A673 (cell line): Measurements from ENCODE around the gene OR6B1.

ENCODE experiments used
- EZH2 ChIP-seq: fragments of 200-600 bp; sonication (generic); IDR thresholded peaks from 2 replicates; pipeline ENCODE4 v1.6.1; 2017; ENCODE audit warnings: borderline replicate concordance, low read depth, mild to moderate bottlenecking, mixed read lengths, antibody characterized with exemption, low read length; ENCODE audit not compliant: poor library complexity, severe bottlenecking
- TF ChIP-seq, protein P1 (sequence below): fragments of 300-800, 200-600 bp; sonication (generic); conservative IDR thresholded peaks from 2 replicates; pipeline ENCODE4 v1.5.1; 2017; ENCODE audit warnings: low read depth, mild to moderate bottlenecking, antibody characterized with exemption, low read length, moderate library complexity, mixed read lengths

DNA sequence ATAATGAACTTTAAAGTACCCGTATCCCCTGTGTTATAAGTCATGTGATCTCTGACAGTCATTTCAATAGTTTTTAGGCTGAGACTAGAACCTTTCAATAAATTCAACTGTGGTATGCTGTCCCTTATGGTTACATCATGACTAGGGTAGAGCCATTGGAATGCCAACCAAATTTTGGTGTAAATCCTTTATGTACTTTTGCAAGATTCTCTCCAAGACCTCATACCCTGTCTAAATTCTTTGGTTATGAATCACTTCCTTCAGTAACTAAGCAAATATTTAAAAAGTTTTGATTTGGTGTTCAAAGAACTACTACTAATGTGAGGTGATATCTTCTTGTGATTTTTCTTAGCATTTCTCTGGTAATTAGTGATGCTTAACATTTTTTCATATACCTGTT, 20.8 kb upstream of the OR6B1 start:
- TF ChIP-seq, protein P1, sequence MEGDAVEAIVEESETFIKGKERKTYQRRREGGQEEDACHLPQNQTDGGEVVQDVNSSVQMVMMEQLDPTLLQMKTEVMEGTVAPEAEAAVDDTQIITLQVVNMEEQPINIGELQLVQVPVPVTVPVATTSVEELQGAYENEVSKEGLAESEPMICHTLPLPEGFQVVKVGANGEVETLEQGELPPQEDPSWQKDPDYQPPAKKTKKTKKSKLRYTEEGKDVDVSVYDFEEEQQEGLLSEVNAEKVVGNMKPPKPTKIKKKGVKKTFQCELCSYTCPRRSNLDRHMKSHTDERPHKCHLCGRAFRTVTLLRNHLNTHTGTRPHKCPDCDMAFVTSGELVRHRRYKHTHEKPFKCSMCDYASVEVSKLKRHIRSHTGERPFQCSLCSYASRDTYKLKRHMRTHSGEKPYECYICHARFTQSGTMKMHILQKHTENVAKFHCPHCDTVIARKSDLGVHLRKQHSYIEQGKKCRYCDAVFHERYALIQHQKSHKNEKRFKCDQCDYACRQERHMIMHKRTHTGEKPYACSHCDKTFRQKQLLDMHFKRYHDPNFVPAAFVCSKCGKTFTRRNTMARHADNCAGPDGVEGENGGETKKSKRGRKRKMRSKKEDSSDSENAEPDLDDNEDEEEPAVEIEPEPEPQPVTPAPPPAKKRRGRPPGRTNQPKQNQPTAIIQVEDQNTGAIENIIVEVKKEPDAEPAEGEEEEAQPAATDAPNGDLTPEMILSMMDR, result no peak
- no peak for TF ChIP-seq EZH2
